Osteoblast (primary cell): Measurements from ENCODE around the gene PLEKHA6. TPM values are rescaled to one million over a fixed set of nuclear protein-coding genes. Genes with fewer than 3 reads are reported as not detected.

ENCODE experiments used
- DNase-seq: peaks from one replicate; pipeline ENCODE4 v3.0.0; 2011; ENCODE audit warnings: low spot score, mixed read lengths; ENCODE audit not compliant: insufficient read length; ENCODE audit errors: missing footprints
- H2AFZ ChIP-seq: 2 replicates; pipeline ENCODE4 v1.6.0; 2011; ENCODE audit warnings: mild to moderate bottlenecking, low read length
- H3K27ac ChIP-seq: 2 replicates; pipeline ENCODE4 v1.5.1; 2011; ENCODE audit warnings: mild to moderate bottlenecking, low read depth, low read length, moderate library complexity
- H3K27me3 ChIP-seq: 2 replicates; pipeline ENCODE4 v1.6.0; 2012; ENCODE audit warnings: mild to moderate bottlenecking, control low read depth, inconsistent platforms, low read length, moderate library complexity; ENCODE audit not compliant: insufficient read depth
- H3K36me3 ChIP-seq: 2 replicates; pipeline ENCODE4 v1.5.1; 2011; ENCODE audit warnings: mild to moderate bottlenecking, low read length, control low read depth, moderate library complexity; ENCODE audit not compliant: insufficient read depth
- H3K4me1 ChIP-seq: 2 replicates; pipeline ENCODE4 v1.5.1; 2011; ENCODE audit warnings: mild to moderate bottlenecking, low read length, control low read depth, moderate library complexity; ENCODE audit not compliant: insufficient read depth
- H3K4me2 ChIP-seq: 2 replicates; pipeline ENCODE4 v1.6.0; 2011; ENCODE audit warnings: mild to moderate bottlenecking, low read length; ENCODE audit not compliant: insufficient read depth
- H3K4me3 ChIP-seq: fragments of 200-600 bp; sonication (generic); 3 replicates; pipeline ENCODE4 v1.5.1; 2012; ENCODE audit warnings: mild to moderate bottlenecking, low read length, inconsistent platforms; ENCODE audit not compliant: insufficient read depth
- H3K79me2 ChIP-seq: 2 replicates; pipeline ENCODE4 v1.6.0; 2012; ENCODE audit warnings: mild to moderate bottlenecking, low read length, control low read depth, inconsistent platforms; ENCODE audit not compliant: insufficient read depth
- H3K9me3 ChIP-seq: 2 replicates; pipeline ENCODE4 v1.5.1; 2011; ENCODE audit warnings: low read depth, low read length, control low read depth
- H4K20me1 ChIP-seq: 2 replicates; pipeline ENCODE4 v1.6.0; 2012; ENCODE audit warnings: mild to moderate bottlenecking, low read length, control low read depth; ENCODE audit not compliant: insufficient read depth
- total RNA-seq: library from RNA; depleted of rRNA; stranded (reverse); fragments of >200 nt; gene quantifications from 2 replicates; pipeline ENCODE4 v1.2.3, GENCODE V29; 2012
- TF ChIP-seq, protein P1 (sequence below): IDR thresholded peaks from 2 replicates; pipeline ENCODE4 v1.5.1; 2011; ENCODE audit warnings: mild to moderate bottlenecking, low read depth, low read length, moderate library complexity; ENCODE audit errors: extremely low read depth

The PLEKHA6 gene
- total RNA-seq, 1 donor: 0.36 TPM

DNA sequence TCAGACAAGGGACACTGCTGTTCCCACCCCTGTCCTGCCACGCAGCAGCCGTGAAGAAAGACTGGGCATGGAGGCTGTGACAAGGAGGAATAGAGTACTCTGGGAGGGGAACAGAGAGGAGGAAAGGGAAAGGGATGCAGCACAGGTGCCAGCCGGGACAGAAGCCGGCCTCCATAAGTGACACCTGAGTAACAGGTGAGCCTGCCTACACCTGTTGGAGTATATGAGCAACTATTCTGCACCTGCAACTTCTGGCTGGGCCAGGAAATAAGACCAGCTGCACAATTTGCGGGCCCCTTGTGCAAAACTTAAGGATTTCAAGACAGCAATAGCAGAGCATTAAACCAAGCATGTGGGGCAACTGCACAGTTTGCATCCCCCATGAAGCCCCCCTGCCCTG, 73.4 kb downstream of the PLEKHA6 start:
- Histone ChIP-seq H4K20me1 (no peaks in the 10 kb centered on the region), H3K79me2 (no peaks in the 10 kb centered on the region), H3K36me3 (no peaks in the 10 kb centered on the region), H3K4me3 (no peak overlapping the region), H3K9me3 (no peaks in the 10 kb centered on the region), H3K4me1 (no peaks in the 10 kb centered on the region), H3K27me3 (peaks cover 67% of the 10 kb centered on the region), H3K4me2 (no peak overlapping the region), H2AFZ (no peak overlapping the region), H3K27ac (no peak overlapping the region)
- DNase-seq: no peak
- TF ChIP-seq, protein P1, sequence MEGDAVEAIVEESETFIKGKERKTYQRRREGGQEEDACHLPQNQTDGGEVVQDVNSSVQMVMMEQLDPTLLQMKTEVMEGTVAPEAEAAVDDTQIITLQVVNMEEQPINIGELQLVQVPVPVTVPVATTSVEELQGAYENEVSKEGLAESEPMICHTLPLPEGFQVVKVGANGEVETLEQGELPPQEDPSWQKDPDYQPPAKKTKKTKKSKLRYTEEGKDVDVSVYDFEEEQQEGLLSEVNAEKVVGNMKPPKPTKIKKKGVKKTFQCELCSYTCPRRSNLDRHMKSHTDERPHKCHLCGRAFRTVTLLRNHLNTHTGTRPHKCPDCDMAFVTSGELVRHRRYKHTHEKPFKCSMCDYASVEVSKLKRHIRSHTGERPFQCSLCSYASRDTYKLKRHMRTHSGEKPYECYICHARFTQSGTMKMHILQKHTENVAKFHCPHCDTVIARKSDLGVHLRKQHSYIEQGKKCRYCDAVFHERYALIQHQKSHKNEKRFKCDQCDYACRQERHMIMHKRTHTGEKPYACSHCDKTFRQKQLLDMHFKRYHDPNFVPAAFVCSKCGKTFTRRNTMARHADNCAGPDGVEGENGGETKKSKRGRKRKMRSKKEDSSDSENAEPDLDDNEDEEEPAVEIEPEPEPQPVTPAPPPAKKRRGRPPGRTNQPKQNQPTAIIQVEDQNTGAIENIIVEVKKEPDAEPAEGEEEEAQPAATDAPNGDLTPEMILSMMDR: no peak

DNA sequence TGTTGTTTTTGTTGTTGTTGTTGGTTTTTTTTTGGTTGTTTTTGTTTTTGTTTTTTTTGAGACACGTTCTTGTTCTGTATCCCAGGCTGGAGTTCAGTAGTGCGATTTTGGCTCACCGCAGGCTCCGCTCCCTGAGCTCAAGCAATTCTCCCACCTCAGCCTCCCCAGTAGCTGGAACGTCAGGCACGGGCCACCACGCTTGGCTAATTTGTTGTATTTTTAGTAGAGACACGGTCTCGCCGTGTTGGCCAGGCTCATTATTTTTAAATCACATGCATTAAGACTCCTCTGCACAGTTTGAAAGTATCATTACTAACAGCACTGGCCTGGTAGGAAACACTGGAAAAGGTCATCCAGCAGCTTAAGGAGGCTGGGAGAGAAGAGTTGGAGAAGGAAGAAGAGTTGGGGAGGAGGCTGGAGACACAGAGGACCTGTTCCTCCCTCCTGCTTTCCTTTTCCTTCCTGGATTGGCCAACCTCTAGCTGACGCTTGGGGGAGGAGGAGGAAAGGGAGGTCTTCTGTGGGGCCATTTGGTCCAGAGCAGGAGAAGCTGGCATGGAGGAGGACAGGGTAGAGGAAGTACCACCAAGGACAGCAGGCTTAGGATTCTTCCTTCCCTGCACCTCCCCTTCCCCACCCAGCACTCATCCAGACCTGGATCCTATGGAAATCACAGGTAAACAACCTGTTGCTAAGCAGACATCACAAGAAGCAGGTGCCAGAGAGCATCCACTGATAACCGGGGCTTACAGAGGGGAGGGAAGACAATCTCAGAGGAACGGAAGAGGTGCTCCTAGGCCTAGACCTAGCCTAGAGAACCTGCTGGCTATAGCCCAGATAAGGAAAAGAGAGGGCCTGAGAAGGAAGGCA, 74.1 kb downstream of the PLEKHA6 start:
- Histone ChIP-seq H3K9me3 (no peaks in the 10 kb centered on the region), H4K20me1 (no peaks in the 10 kb centered on the region), H3K27me3 (peaks cover 67% of the 10 kb centered on the region), H3K4me3 (no peak overlapping the region), H3K4me1 (no peaks in the 10 kb centered on the region), H2AFZ (no peak overlapping the region), H3K4me2 (no peak overlapping the region), H3K79me2 (no peaks in the 10 kb centered on the region), H3K36me3 (no peaks in the 10 kb centered on the region), H3K27ac (no peak overlapping the region)
- TF ChIP-seq, protein P1: no peak
- DNase-seq: no peak

DNA sequence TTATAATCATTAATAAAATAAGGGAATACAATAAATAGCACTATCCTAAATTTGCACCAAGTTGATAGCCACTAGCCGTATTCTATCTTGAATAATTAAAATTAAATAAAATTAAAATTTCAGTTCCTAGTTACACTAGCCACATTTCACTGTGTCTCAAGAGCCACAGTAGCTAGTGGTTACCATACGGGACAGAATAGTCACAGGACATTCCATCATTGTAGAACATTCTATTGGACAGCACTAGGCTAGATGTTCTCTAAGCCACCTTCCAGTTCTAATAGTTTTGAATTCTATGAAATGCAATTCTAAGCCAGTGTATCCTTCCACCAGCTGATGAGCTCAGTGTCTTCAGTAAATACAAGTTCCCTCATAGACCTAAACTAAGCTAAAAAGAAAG, 74.8 kb downstream of the PLEKHA6 start:
- H3K4me3 ChIP-seq: no peak overlapping the region
- H3K27ac ChIP-seq: no peak overlapping the region
- no peak for DNase-seq
- no peaks in the 10 kb centered on the region for H3K79me2 ChIP-seq
- no peak overlapping the region for H3K4me2 ChIP-seq
- H4K20me1 ChIP-seq: no peaks in the 10 kb centered on the region
- no peak overlapping the region for H2AFZ ChIP-seq
- no peaks in the 10 kb centered on the region for H3K9me3 ChIP-seq
- H3K4me1 ChIP-seq: no peaks in the 10 kb centered on the region
- TF ChIP-seq, protein P1: no peak
- peaks cover 68% of the 10 kb centered on the region for H3K27me3 ChIP-seq
- no peaks in the 10 kb centered on the region for H3K36me3 ChIP-seq
